ENCODE measurements around the gene RAB44.

GRCh38 chr6:36691612-36692011, 6.0 kb upstream of the RAB44 start:
- TF ChIP-seq CTCF (conservative IDR thresholded peaks at IDR 0.05) (no peak), EZH2 (IDR thresholded peaks at IDR 0.05; ENCODE audit: low read depth) (no peak)

Measured in PC-9 (cell line).